ENCODE measurements around the gene P2RY6.

The P2RY6 gene

GRCh38 chr11:73291196-73291595, 19.1 kb downstream of the P2RY6 start:
- TF ChIP-seq, protein P1, sequence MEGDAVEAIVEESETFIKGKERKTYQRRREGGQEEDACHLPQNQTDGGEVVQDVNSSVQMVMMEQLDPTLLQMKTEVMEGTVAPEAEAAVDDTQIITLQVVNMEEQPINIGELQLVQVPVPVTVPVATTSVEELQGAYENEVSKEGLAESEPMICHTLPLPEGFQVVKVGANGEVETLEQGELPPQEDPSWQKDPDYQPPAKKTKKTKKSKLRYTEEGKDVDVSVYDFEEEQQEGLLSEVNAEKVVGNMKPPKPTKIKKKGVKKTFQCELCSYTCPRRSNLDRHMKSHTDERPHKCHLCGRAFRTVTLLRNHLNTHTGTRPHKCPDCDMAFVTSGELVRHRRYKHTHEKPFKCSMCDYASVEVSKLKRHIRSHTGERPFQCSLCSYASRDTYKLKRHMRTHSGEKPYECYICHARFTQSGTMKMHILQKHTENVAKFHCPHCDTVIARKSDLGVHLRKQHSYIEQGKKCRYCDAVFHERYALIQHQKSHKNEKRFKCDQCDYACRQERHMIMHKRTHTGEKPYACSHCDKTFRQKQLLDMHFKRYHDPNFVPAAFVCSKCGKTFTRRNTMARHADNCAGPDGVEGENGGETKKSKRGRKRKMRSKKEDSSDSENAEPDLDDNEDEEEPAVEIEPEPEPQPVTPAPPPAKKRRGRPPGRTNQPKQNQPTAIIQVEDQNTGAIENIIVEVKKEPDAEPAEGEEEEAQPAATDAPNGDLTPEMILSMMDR (IDR thresholded peaks at IDR 0.05; ENCODE audit: extremely low read depth, insufficient read depth, missing control alignments) = no peak
- in situ Hi-C loops (cut with MboI; ENCODE audit: low pct_unique_long_range_greater_than_20kb, low sequenced_read_pairs, unreplicated experiment) = loop anchor here (5.0 kb wide), 1 partner anchor 46 kb away; no protein-coding TSS in a partner anchor
- no peak for DNase-seq (ENCODE audit: low spot score)

GRCh38 chr11:73291781-73292524, 19.8 kb downstream of the P2RY6 start:
- DNase-seq (ENCODE audit: low spot score) = no peak
- TF ChIP-seq, protein P1 (IDR thresholded peaks at IDR 0.05; ENCODE audit: extremely low read depth, insufficient read depth, missing control alignments) = no peak
- in situ Hi-C loops (cut with MboI; ENCODE audit: low pct_unique_long_range_greater_than_20kb, low sequenced_read_pairs, unreplicated experiment) = loop anchor here (5.0 kb wide), 1 partner anchor 45 kb away; no protein-coding TSS in a partner anchor

GRCh38 chr11:73292525-73292894, 20.4 kb downstream of the P2RY6 start:
- TF ChIP-seq, protein P1 (IDR thresholded peaks at IDR 0.05; ENCODE audit: extremely low read depth, insufficient read depth, missing control alignments) = no peak
- DNase-seq (ENCODE audit: low spot score) = no peak
- in situ Hi-C loops (cut with MboI; ENCODE audit: low pct_unique_long_range_greater_than_20kb, low sequenced_read_pairs, unreplicated experiment) = loop anchor here (5.0 kb wide), 1 partner anchor 45 kb away; no protein-coding TSS in a partner anchor

DNA sequence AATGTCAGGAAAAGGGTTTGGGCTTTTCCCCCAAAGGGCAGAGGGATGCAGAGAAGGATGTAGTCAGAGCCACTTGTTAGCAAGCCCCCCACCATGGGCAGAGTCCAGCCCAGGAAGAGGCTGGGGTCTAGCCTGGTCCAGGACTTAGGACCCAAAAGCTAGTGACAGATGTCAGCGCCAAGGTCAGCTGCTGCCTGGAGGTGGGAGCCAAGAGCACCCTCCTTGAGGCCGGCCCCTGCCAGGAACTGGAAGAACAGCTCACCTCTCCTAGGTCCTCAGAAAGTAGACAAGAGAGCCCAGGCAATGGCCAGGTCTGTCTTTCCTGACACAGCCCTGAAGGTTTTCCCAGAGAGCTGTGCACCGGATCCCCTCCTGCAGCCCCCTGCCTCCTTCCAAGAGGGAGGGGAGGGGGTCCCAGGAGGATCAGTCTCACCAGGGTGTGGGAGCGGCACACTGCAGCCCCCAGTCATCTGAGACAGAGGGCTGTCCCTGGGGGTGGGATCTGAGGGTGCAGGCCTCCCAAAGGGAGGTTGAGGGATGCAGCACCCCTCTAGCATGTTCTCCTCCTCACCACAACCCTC, 21.3 kb downstream of the P2RY6 start:
- no peak for DNase-seq (ENCODE audit: low spot score)
- in situ Hi-C loops (cut with MboI; ENCODE audit: low pct_unique_long_range_greater_than_20kb, low sequenced_read_pairs, unreplicated experiment) = loop anchor here (5.0 kb wide), 1 partner anchor 44 kb away; no protein-coding TSS in a partner anchor
- TF ChIP-seq, protein P1 (IDR thresholded peaks at IDR 0.05; ENCODE audit: extremely low read depth, insufficient read depth, missing control alignments) = no peak

GRCh38 chr11:73294604-73295003, 22.5 kb downstream of the P2RY6 start:
- in situ Hi-C loops (cut with MboI; ENCODE audit: low pct_unique_long_range_greater_than_20kb, low sequenced_read_pairs, unreplicated experiment) = loop anchor here (5.0 kb wide), 1 partner anchor 43 kb away; no protein-coding TSS in a partner anchor
- TF ChIP-seq, protein P1 (IDR thresholded peaks at IDR 0.05; ENCODE audit: extremely low read depth, insufficient read depth, missing control alignments) = no peak
- no peak for DNase-seq (ENCODE audit: low spot score)

DNA sequence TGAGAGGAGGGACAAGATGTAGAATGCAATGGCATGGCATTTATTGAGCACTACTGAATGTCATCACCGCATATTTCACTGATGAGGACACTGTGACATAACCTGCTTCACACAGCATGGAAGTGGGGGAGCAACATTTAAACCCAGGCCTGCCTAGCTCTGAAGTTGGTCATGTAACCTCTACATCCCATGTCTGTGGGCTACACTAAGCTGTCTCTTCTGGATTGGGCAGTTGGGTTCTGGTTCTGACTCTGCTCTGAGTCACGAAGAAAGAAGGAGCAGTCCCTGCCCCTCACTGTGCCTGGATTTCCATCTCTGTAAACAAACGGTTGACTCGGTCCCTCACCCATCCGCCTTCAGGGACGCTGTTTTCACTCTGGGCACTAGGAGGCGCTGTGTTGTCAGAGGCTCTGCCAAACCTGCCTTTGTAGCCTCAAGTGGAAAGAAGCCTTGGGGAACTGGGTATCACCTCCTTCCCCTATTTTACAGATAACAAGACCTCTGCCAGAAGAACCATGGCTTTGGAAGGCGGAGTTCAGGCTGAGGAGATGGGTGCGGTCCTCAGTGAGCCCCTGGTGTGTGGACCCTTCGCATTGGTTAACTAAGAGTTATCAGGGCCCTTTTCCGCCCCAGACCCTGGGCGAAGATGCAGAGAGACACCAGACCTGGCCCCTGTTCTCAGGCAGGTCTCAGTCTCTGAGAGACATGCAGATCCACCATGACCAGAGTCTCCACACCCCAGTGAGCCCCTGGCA, 23.3 kb downstream of the P2RY6 start:
- DNase-seq (ENCODE audit: low spot score) = peak; percentile 82
- in situ Hi-C loops (cut with MboI; ENCODE audit: low pct_unique_long_range_greater_than_20kb, low sequenced_read_pairs, unreplicated experiment) = no loop called here
- TF ChIP-seq, protein P1 (IDR thresholded peaks at IDR 0.05; ENCODE audit: extremely low read depth, insufficient read depth, missing control alignments) = peak; percentile 98

All from GM13977 (cell line).